Right renal cortex interstitium (tissue), 3 donors: ENCODE results near the gene CPB2. TPM values are rescaled to one million over a fixed set of nuclear protein-coding genes. Genes with fewer than 3 reads are reported as not detected.

Source experiments
- DNase-seq, 3 donors: peaks; one replicate each; pipeline ENCODE4 v3.0.0-alpha.2; 2013; ENCODE audit warnings: low read depth in 3 of 3, low spot score in 2 of 3
- polyA plus RNA-seq, 3 donors: library from polyadenylated mRNA; unstranded; fragments of 120-200 nt; gene quantifications; one replicate each; pipeline ENCODE4 v1.2.1, GENCODE V29; 2013; ENCODE audit not compliant: insufficient read length in 3 of 3

CPB2 gene
- polyA plus RNA-seq, 3 donors, result 0.15 to 0.19 (median 0.18) TPM

DNA sequence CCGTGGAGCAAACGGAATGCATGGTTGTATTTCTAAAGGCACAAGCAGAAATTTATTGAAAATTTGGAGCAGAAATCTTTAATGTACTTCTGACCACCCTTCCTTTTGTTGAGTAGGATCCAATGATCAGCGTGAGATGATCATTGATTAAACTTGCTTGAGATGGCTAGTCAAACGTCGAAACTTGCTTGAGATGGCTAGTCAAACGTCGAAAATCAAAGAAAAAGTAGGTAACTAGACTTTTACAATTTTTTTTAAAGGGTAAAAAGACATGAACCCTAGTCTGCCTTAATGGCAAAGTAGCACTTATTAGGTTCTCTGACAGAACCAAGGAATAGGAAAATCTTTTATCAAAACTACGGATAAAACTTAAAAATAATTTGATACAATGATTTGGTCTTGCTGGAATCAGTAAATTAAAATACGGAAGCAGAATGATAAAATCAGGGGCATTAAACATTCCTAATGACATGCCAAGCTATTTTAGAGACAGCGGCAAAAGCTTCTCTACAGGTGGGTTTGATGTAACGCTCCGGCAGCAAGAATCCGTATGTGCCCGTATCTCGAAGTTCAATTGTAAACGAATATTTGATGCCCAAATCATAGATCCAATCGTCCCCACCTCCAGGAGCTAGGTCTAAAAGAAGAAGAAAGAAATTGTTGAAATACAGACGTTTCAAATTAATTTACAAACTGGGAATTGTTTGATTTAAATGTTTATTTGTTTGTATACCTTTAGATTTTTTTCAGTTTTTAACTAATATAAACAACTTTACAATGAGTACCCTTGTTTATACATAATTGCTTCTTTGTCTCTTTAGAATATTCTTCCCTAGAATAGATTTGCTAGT is 51.4 kb downstream of the CPB2 start:
- peak in 2 of 3 donors; percentile 0 to 5 for DNase-seq

DNA sequence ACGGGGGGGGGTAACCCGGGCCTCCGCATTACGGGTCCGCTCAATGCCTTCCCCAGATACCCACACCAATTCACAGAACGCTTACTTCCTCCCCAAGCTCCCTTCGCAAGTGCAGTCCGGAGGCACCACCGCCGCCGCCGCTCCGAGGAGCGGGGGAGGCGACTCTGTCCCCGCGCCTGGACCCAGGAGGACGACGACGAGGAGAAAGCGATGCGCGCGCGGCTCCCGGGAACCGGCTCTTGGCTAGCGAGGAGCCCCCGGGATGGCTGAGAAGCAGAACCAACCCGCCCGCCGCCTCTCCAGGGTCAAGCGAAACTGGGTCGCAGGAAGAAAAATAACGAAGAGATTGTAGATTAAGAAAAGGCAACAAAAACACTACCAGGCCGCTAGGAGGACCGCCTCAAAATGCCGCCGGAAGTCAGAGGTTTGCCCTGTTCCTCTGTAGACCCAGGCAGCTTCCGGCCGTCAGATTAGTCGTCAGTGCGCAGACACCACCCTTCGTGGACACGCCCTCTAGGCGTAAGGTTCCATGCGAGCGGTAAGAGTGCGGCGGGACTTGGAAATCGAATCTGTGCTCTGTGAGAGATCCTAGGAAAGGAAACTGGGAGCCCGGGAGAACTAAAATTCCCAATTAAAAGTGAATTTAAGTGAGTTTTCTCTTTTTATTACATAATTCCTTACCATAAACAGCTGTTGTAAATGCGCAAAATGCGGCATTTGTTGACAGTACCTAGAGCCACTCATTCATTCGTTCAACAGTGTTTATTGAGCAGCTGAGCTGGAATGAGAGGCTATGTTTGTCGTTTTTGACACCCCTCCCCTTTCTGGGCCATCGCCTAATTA is 52.3 kb downstream of the CPB2 start, which contains the start of gene ZC3H13:
TSS of gene ZC3H13 (minus strand) at position 428 of the 843 bp plus-strand sequence. CDS start 7,239 bp downstream, outside the sequence.
- DNase-seq, result peak; percentile 83 to 95 (median 85)

DNA sequence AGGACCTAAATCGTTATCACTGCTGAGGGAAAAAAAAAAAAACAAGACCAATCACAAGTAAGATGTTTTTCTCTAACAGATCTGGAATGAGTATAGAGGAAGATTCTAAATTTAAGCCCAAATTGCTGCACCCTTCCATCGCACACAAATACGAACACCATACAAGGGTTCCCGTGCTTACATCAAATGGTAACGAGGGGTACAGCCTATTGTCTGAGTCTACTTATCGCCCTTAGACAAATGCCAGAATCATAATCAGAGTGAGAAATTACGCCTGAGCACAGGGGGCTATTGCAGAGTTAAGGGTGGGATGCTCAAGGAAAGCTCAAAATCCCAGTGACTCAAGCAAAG is 52.9 kb downstream of the CPB2 start:
- peak in 1 of 3 donors; percentile 27 for DNase-seq

DNA sequence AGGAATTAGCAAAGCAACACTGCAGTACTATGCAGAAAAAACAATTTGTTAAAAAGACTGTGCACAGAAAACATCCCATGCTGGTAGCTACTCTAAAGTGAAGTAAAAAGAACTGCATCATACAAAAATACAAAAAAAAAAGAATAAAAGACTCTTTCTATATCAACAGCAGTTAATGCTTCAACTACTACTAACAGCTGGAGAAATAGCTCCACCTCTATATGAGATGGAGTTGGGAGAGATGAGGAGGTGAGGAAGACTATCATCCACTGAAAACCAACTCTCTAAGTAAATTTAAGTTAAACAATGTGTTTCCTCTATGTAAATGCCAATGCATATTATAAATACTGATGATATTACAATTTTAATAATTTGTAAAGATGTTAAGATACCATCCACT is 54.1 kb downstream of the CPB2 start:
- no peak for DNase-seq

DNA sequence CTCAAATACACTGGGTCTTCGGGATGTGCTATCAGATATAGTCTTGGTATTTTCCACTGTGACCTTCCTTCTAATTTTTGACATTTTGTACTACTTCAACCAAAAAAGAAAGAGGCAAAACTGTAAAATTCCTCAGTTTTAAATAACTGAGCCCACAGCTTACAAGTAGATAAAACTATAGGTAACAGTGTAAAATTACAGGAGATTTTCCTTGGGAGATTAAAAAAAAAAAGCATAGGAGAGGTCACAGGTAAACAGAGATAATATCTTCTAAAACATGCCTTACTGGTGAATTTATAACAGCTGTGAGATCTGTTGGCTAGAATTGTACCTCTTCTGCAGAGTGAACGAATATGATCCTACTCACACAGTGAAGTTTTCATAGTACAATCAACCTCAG is 59.4 kb downstream of the CPB2 start:
- no peak for DNase-seq

DNA sequence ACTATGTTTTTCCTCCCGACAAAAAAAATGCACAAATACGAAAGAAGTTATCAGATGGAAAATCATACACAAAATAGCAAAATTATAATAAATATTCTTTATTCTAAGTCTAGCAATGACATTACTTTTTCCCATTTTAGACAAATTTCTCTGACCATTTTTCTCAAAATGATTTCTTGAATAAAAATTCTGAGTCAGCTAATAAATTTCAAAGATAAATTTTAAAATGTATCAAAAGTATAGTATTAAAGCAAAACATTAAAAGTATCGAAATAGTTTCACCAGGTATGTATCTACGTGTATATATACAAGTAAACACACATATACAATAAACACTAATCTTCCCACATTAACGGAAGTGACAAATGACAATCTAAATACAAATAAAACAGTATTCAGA is 61.2 kb downstream of the CPB2 start:
- DNase-seq, result no peak

DNA sequence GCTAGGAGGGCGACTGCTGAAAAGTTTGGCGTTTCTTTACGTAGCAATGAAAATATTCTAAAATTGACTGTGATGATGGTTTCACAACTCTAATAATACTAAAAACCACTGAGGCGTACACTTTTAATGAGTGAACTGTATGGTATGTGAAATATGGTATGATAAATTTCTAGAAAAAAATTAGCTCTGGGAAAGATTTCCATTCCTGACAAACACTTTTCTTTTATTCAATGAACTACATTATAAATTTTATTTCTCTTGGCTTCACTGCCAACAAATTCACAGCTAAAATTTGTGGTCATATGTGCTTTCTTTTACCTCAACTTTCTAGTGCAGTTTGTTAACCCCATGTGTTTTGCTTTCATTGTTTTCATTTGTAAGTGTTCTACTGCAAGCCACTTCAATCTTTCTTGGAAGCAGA is 63.4 kb downstream of the CPB2 start:
- DNase-seq, result no peak

DNA sequence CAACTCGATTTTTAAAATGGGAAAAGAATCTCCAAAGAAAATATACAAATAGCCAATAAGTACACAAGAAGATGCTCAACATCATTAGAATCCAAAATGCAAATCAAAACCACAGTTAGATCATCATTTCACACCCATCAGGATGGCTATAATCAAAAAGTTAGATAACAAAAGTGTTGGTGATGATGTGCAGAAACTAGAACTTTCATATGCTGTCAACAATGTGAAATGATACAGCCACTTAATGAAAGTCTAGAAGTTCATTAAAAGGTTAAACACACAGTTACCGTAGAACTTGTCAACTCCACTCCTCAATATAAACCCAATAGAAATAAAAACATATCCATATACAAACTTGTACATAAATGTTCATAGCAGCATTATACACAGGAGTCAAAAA is 64.1 kb downstream of the CPB2 start:
- DNase-seq, result no peak

DNA sequence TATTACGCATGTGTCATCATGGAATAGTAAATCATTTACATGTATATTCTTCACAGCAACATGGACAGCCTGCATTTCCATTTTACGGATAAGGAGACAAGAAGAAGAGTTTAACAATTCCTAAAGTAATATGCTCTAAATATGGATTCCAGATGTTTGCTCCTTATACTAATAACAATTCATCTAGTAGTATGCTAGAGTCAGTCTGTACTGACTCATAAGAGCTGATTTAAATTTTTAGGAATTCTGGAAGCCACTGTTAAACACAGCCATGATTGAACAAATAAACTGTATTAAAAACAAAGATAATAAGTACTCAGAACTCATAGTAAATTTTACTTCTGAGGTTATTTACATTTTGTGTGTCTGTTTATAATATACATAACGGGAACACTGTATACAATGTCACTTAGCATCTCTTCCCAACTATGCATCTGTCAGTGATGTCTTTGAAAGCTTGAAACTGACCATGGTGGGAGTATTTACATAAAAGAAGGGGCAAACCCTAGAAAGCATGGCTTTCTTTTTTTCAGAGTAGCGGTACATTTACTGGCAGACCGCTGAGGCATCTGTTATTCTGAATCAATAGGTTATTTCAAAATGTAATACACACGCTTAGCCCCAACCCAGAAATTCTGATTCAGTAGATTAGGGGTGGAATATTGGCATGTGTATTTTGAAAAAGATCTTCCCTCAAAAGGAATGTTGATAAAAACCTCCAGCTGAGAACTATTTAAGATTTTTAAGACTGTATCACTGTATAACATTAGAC is 65.2 kb downstream of the CPB2 start:
- DNase-seq, result no peak

DNA sequence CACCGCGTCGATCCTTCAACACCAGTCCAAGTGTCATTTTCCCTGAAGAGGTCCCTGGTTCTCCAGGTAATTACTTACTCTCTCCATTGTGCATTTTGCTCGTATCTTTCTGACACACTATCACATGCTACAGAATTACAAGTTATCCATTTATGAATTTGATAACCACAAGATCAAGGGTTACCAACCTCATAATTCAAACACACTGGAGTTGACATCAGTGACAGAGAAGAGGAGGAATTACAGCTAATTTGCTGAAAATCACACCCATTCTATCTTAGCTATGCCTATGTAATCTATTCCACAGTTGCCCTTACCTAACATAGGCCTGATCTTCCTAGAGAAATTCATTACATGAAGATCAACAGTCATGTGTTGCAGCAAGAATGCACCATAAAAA is 66.5 kb downstream of the CPB2 start:
- DNase-seq, result no peak

DNA sequence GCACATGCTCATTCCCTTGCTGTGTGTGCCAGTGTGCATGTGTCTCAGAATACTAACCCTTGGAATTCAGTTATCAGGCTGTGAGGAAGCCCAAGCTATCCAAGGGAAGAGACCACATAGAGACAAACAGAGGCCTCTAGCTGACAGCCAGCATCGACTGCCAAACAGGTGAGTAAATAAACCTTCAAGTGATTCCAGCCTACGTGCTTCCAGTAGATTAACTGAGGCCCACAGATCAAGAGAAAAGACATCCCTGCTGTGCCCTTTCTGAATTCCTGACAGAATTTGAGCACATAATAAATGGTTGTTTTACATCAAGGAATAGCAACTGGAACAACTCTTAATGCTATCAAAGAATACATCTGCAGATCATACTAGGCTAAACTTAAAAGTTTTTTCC is 69.8 kb downstream of the CPB2 start:
- no peak for DNase-seq

DNA sequence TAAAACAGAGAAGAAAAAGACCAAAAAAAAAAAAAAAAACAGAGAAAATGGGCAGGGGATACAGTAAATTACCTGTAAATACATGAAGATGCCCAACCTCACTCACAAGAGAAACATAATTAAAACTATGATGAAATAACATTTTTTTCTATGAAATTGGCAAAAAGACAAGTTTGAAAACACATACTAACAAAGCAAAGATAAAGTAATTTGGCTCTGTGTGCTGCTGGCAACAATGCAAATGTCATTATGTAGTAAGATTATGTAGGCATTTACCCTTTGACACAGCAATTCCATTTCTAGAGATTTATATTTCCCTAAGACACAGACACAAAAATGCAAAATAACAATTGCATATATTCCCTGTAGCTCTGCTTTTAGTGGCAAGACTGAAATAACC is 72.5 kb downstream of the CPB2 start:
- no peak for DNase-seq

DNA sequence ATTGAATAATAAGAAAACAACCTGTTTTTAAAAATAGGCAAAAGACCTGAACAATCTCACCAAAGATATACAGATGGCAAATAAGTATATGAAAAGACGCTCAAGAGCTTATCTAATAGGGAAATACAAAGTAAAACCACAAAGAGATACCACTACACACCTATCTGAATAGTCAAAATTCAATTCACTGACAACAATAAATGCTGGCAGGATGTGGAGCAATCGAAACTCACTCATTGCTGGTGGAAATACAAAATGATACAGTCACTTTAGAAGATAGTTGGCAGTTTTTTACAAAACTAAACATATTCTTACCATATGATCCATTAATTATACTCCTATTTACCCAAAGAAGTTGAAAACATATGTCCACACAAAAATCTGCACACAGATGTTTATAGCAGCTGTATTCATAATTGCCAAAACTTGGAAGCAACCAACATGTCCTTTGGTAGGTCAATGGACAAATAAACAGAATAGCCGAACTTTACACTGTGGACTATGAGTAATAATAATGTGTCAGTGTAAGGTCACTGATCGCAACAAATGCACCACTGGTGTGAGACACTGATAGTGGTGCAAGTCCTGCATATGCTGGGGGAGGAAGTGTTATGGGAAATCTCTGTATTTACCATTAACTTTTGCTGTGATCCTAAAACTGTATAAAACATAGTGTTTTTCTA is 73.1 kb downstream of the CPB2 start:
- DNase-seq, result no peak

DNA sequence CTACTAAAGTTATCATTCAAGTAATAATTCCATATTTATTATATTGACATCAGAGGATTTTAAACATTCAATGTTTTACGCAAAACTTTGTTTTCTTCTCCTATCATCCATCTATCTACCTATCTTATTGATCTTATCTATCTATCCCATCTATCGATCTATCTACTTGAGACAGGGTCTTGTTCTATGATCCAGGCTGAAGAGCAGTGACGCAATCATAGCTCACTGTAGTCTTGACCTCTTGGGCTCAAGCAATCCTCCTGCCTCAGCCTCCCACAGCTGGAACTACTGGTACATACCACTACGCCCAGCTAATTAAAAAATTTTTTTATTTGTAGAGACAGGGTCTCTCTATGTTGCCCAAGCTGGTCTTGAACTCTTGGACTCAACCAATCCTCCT is 79.7 kb downstream of the CPB2 start:
- DNase-seq, result no peak

DNA sequence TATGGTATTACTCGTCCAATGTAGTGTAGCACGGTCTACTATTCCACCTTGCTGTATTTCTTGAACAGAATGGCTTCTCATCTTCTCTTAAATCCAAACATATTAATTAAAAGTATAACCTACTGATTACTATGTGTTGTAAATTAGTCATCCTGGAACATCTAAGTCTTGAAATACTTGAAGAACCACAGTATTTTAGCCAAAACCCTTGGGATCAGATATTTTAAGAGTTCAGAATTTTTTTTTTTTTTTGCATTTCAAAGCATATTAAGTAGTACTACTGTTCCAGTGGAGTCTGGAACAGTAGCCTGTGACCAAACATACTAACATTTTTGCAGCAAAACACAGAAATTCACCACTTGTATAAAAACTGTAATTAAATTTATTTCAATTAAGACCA is 82.4 kb downstream of the CPB2 start:
- DNase-seq, result no peak

DNA sequence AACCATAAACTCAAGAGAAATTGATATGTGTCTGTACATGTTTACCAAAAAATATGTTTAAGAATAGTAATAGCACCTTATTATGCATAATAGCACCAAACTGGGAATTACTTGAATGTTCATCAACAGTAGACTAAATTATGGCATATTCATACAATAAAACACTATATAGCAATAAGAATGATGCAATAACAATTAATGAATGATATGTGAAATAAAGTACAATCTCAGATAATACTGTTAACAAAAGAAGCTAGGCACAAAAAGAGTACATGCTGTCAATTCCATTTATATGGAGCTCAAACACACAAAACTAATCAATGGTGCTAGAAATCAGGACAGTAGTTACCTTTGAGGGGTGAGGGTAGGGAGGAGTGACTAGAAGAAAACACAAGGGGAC is 88.6 kb downstream of the CPB2 start:
- DNase-seq, result no peak

DNA sequence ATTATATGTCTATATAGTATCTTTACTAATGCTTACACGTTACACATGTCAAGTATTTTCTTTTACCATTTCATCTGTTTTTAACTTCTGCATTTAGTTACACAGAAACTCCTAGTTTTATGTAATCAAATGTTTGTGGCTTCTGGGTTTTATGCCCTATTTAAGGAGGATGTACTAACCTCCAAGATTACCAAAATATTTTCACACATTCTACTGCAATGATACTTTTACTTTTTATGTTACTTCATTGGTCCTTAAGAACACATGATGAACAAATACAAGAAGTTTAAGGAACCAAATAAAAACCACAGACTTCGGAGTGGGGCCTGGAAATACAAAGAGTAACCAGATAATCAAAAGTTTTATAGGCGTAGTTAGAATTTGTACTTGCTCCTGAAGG is 89.5 kb downstream of the CPB2 start:
- DNase-seq, result no peak

DNA sequence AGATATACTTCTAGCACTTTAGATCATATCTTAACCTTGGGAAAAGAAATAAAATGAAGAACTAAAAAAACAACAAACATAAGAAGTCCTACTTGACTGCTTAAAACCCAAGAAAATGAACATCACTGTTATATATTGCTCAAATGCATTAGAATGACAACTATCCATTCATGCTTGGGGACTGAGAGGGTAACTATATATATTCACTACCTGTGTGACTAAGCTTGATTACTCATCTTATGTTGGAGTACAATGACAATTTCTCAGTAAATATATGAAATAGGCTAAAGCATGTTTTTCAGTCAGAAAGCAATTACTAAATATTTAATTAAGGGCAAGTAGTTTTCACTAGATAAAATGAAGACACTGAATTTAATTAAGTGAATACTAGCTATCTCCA is 92.4 kb downstream of the CPB2 start:
- DNase-seq, result no peak

DNA sequence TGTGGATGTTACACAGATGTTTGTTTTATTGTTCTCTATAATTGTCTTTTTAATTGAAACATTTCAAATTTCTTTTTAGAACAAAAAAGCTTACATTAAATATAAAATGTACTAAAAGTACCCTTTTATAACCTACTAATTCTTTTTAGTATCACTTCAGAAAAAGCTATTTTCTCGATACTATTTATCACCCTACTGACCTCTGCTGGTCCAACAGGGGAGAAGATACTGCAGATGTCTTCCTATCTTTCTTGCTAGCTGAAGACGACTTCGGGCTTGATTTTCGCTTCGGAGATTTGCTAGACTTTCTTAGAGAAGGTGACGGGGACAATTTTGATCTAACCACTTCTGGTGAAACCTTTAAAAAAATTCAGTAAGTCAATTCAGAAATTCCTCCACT is 94.7 kb downstream of the CPB2 start:
- peak in 1 of 3 donors; percentile 1 for DNase-seq

DNA sequence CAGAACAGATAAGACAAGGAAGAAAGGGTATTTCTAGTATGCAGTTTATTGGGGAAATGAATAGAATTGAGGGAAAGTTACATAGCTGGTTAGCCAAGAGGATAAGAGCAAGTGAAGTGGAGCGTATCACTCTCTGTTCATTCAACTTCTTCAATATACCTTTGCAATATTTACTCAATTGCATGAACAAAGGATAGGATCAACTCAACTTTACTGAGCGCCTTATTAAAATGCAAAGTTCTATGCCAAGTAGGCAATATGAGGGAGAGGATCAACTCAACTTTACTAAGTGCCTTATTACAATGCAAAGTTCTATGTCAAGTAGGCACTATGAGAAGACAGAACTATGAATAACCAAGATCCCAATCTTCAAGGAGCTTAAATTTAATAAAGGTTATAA is 96.2 kb downstream of the CPB2 start:
- DNase-seq, result no peak
